K562 (cell line): ENCODE results near the gene CHRM4. TPM values are rescaled to one million over a fixed set of nuclear protein-coding genes. Genes with fewer than 3 reads are reported as not detected.

Source experiments
- BCL6 ChIP-seq: fragments of 250-450 bp; sonication (Bioruptor Pico); IDR thresholded peaks from 2 replicates; pipeline ENCODE4 v1.4.0; 2020
- CBX8 ChIP-seq: fragments of 200-600 bp; sonication (generic); IDR thresholded peaks from 2 replicates; pipeline ENCODE4 v1.6.1; 2012; ENCODE audit warnings: borderline replicate concordance, mixed run types, low read depth, mild to moderate bottlenecking, moderate library complexity, mixed read lengths, low read length, control low read depth, inconsistent platforms; ENCODE audit not compliant: poor library complexity, severe bottlenecking; ENCODE audit errors: extremely low read depth
- E4F1 ChIP-seq: fragments of 250-450 bp; sonication (Bioruptor Pico); IDR thresholded peaks from 2 replicates; pipeline ENCODE4 v1.5.0; 2021; ENCODE audit warnings: mild to moderate bottlenecking, borderline replicate concordance
- EGR1 ChIP-seq: fragments of 450-650 bp; conservative IDR thresholded peaks from 2 replicates; pipeline ENCODE4 v1.6.1; 2017; ENCODE audit warnings: mild to moderate bottlenecking
- HMG20B ChIP-seq: fragments of 250-450 bp; sonication (Bioruptor Pico); IDR thresholded peaks from 2 replicates; pipeline ENCODE4 v1.5.0; 2021; ENCODE audit warnings: mild to moderate bottlenecking
- IFI16 ChIP-seq: fragments of 250-450 bp; sonication (Bioruptor Pico); IDR thresholded peaks from 2 replicates; pipeline ENCODE4 v2.1.2; 2022; ENCODE audit warnings: mild to moderate bottlenecking, inconsistent platforms
- NCOR1 ChIP-seq: fragments of 450-650 bp; IDR thresholded peaks from 2 replicates; pipeline ENCODE4 v1.6.1; 2016; ENCODE audit warnings: mild to moderate bottlenecking, moderate library complexity
- NFIC ChIP-seq: fragments of 450-650 bp; IDR thresholded peaks from 2 replicates; pipeline ENCODE4 v1.6.1; 2017; ENCODE audit warnings: mild to moderate bottlenecking, inconsistent platforms
- NRF1 ChIP-seq, 2 experiments: fragments of 450-650 bp; IDR thresholded peaks in 1 of 2; conservative IDR thresholded peaks in 1 of 2; 2 replicates each; pipeline ENCODE4 v1.6.1; 2014; ENCODE audit warnings: mild to moderate bottlenecking in 2 of 2
- PHF8 ChIP-seq: fragments of 200-600 bp; sonication (generic); IDR thresholded peaks from 2 replicates; pipeline ENCODE4 v1.6.1; 2012; ENCODE audit warnings: mixed run types, mild to moderate bottlenecking, inconsistent platforms, low read length, moderate library complexity, borderline replicate concordance
- POLR2B ChIP-seq: fragments of 450-650 bp; IDR thresholded peaks from 2 replicates; pipeline ENCODE4 v1.6.1; 2018; ENCODE audit warnings: low read depth; ENCODE audit not compliant: partially characterized antibody
- SRSF1 ChIP-seq: fragments of 200-400 bp; formaldehyde crosslinking; IDR thresholded peaks from 2 replicates; pipeline ENCODE4 v1.6.1; 2017; ENCODE audit warnings: mild to moderate bottlenecking, low read depth, low read length, moderate library complexity
- STAG1 ChIP-seq: sonication (generic); formaldehyde crosslinking; IDR thresholded peaks from 2 replicates; pipeline ENCODE4 v1.5.0; 2020; ENCODE audit warnings: missing genetic modification reagents, borderline replicate concordance
- THRB ChIP-seq: fragments of 450-650 bp; formaldehyde crosslinking; conservative IDR thresholded peaks from 2 replicates; pipeline ENCODE4 v1.4.0; 2022; ENCODE audit warnings: mild to moderate bottlenecking, missing genetic modification characterization
- YY1 ChIP-seq, 3 experiments: IDR thresholded peaks; 2 replicates each; pipeline ENCODE4 v1.6.1; 2011; ENCODE audit warnings: low read length in 2 of 3, mild to moderate bottlenecking in 2 of 3, moderate library complexity in 2 of 3, borderline replicate concordance in 1 of 3, control low read depth in 1 of 3, low read depth in 1 of 3; ENCODE audit not compliant: insufficient read depth in 3 of 3, insufficient replicate concordance in 2 of 3, control insufficient read depth in 1 of 3, insufficient read length in 1 of 3; ENCODE audit errors: extremely low read depth in 1 of 3
- ZBTB7A ChIP-seq: IDR thresholded peaks from 2 replicates; pipeline ENCODE4 v1.6.1; 2011; ENCODE audit warnings: low read depth, mild to moderate bottlenecking, low read length, moderate library complexity, borderline replicate concordance; ENCODE audit not compliant: control insufficient read depth
- ZNF23 ChIP-seq: fragments of 250-450 bp; sonication (Bioruptor Pico); IDR thresholded peaks from 2 replicates; pipeline ENCODE4 v1.4.0; 2020; ENCODE audit warnings: mild to moderate bottlenecking
- ZNF766 ChIP-seq: fragments of 200-800 bp; sonication (Bioruptor generic); conservative IDR thresholded peaks from 2 replicates; pipeline ENCODE4 v1.6.1; 2016; ENCODE audit warnings: missing genetic modification characterization, missing compliant biosample characterization
- ZSCAN29 ChIP-seq: fragments of 450-650 bp; IDR thresholded peaks from 2 replicates; pipeline ENCODE4 v1.6.1; 2017
- polyA plus RNA-seq, 8 experiments: library from polyadenylated mRNA; depleted of rRNA in 4 of 8; stranded (reverse) in 5 of 8; unstranded in 3 of 8; fragments of >200 nt; fragmentation: Nextera tagmentation in 2 of 8; fragmentation: Illumina TruSeq in 1 of 8; extraction: Ambion mirVana in 2 of 8; extraction: Trizol in 1 of 8; gene quantifications; 2 replicates each; pipeline versions ENCODE4 v1.2.1 to v1.2.3, GENCODE V29; 2011 to 2014; ENCODE audit warnings: inconsistent platforms in 1 of 8, missing spikeins in 1 of 8
- total RNA-seq, 7 experiments: library from RNA; depleted of rRNA in 6 of 7; stranded (reverse); fragments of >200 nt in 6 of 7; fragmentation: Illumina TruSeq in 2 of 7; extraction: Trizol in 2 of 7; gene quantifications; 2 replicates each; pipeline versions ENCODE4 v1.2.1 to v1.2.3, GENCODE V29; 2011 to 2021; ENCODE audit warnings: low replicate concordance in 1 of 7

Gene CHRM4
- total and polyA plus RNA-seq, 9 of the 15 experiments (the other 6 are each of a cell fraction or from before 2014, with no cell fraction given) = 0.22 to 1.3 (median 0.40) TPM; not detected in 2

GRCh38 chr11:46367244-46367915, 24.2 kb downstream of the CHRM4 start (continued):
- TF ChIP-seq POLR2B (no peak), HMG20B (CRISPR knock-in tag) (no peak), E4F1 (CRISPR knock-in tag) (no peak), NRF1 (conservative IDR thresholded peaks at IDR 0.05 in 1 of 2, IDR thresholded peaks at IDR 0.05 in 1 of 2) (no peak), NCOR1 (no peak), EGR1 (peak; percentile 44), BCL6 (CRISPR knock-in tag) (no peak), CBX8 (no peak), ZBTB7A (0 out of 2 replicates have a peak, but pooled peaks have one; percentile 75), PHF8 (no peak), YY1 (IDR thresholded peaks at IDR 0.05; ENCODE audit: borderline replicate concordance in 1 of 3, control insufficient read depth in 1 of 3, extremely low read depth in 1 of 3, insufficient read depth in 3 of 3, insufficient read length in 1 of 3, insufficient replicate concordance in 2 of 3, low read depth in 1 of 3, low read length in 2 of 3) (no peak), STAG1 (CRISPR knock-in tag) (peak; percentile 73; the same call in 1 of the 2 replicates), NFIC (peak; percentile 30; the same call in 1 of the 2 replicates), IFI16 (CRISPR knock-in tag) (no peak), ZNF23 (no peak), SRSF1 (no peak), ZSCAN29 (no peak), THRB (no peak), ZNF766 (no peak)
